Naive thymus-derived CD8-positive, alpha-beta T cell (primary cell): Measurements from ENCODE around the gene UST. TPM values are rescaled to one million over a fixed set of nuclear protein-coding genes. Genes with fewer than 3 reads are reported as not detected.

Experiments used
- ATAC-seq, 2 donors: fragments of 150-1000 bp; cut with Tn5 transposase in 1 of 2; sonication (Bioruptor Pico), chemical (Tn5 transposase) in 1 of 2; 1 replicate in 1 of 2; 2 replicates in 1 of 2; pipeline ENCODE4 v1.10.0; 2021; ENCODE audit warnings: mild to moderate bottlenecking in 2 of 2, moderate library complexity in 2 of 2
- POLR2A ChIA-PET: fragments of 350-600 bp; sonication (Branson Sonifier 250); formaldehyde crosslinking; loops from one replicate; lab custom pipeline; 2021; ENCODE audit warnings: antibody characterized with exemption; lab: Charles Lee
- DNase-seq, 10 donors: peaks; one replicate each; pipeline versions ENCODE4 v3.0.0 to v3.0.0-alpha.2; 2020 to 2022
- H3K27ac Mint-ChIP-seq, 10 donors: one replicate each; pipeline ENCODE4 v1.8.0; 2020 to 2022; ENCODE audit warnings: mild to moderate bottlenecking in 10 of 10, mixed read lengths in 10 of 10, moderate library complexity in 4 of 10, inconsistent platforms in 1 of 10
- H3K27me3 Mint-ChIP-seq, 5 donors: one replicate each; pipeline ENCODE4 v1.8.0; 2021 to 2022; ENCODE audit warnings: mixed read lengths in 5 of 5
- H3K36me3 Mint-ChIP-seq, 3 donors: one replicate each; pipeline ENCODE4 v1.8.0; 2020 to 2022; ENCODE audit warnings: mixed read lengths in 3 of 3, mild to moderate bottlenecking in 2 of 3, inconsistent platforms in 1 of 3
- H3K4me1 Mint-ChIP-seq, 4 donors: one replicate each; pipeline ENCODE4 v1.8.0; 2021 to 2022; ENCODE audit warnings: mixed read lengths in 4 of 4
- H3K4me3 Mint-ChIP-seq, 10 donors: one replicate each; pipeline ENCODE4 v1.8.0; 2020 to 2022; ENCODE audit warnings: mild to moderate bottlenecking in 10 of 10, mixed read lengths in 10 of 10, moderate library complexity in 6 of 10, inconsistent platforms in 1 of 10
- H3K9me3 Mint-ChIP-seq, 9 donors: one replicate each; pipeline ENCODE4 v1.8.0; 2020 to 2022; ENCODE audit warnings: mixed read lengths in 9 of 9, mild to moderate bottlenecking in 3 of 9, inconsistent platforms in 1 of 9, moderate library complexity in 1 of 9
- polyA plus RNA-seq, 3 donors: library from polyadenylated mRNA; unstranded; fragments of 300-500 nt; fragmentation: Illumina TruSeq; gene quantifications; one replicate each; pipeline ENCODE4 v1.2.3, GENCODE V29; 2021
- total RNA-seq, 8 experiments: library from RNA in 2 of 8; stranded (reverse) in 2 of 8; gene quantifications; one replicate each; pipeline ENCODE4 v1.2.3 and lab custom pipeline; 2021 to 2026

Gene UST
- total and polyA plus RNA-seq, 5 experiments from 2014 or later: 0.08 to 1.4 (median 0.47) TPM

DNA sequence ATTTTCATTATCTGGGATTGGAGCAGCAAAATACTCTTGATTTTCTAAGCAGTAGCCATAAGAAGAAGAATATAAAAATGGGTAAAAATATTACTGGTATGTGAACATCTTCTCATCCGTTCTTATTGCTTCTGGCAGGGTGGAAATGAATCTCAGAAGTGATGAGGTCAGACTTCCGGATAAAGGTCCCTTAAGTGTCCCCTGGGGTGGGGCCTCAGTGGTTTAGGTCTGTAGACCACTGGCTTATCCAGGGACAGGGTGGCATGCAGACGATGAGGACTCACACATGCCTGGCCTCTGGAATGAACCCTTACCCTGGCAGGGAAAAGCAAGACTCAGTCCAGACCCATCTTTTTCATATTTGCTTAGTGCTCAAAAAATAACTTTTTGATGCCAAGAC is 143.3 kb downstream of the UST start:
- H3K4me3 Mint-ChIP-seq: no peak overlapping the region
- no peaks in the 10 kb centered on the region for H3K27me3 Mint-ChIP-seq
- POLR2A ChIA-PET: no interaction called here
- no peak overlapping the region for H3K27ac Mint-ChIP-seq
- peaks cover 0 to 2% (median 0%) of the 10 kb centered on the region in 4 donors for H3K4me1 Mint-ChIP-seq
- no peaks in the 10 kb centered on the region for H3K9me3 Mint-ChIP-seq
- DNase-seq: no peak
- ATAC-seq: no peak
- H3K36me3 Mint-ChIP-seq: no peaks in the 10 kb centered on the region

DNA sequence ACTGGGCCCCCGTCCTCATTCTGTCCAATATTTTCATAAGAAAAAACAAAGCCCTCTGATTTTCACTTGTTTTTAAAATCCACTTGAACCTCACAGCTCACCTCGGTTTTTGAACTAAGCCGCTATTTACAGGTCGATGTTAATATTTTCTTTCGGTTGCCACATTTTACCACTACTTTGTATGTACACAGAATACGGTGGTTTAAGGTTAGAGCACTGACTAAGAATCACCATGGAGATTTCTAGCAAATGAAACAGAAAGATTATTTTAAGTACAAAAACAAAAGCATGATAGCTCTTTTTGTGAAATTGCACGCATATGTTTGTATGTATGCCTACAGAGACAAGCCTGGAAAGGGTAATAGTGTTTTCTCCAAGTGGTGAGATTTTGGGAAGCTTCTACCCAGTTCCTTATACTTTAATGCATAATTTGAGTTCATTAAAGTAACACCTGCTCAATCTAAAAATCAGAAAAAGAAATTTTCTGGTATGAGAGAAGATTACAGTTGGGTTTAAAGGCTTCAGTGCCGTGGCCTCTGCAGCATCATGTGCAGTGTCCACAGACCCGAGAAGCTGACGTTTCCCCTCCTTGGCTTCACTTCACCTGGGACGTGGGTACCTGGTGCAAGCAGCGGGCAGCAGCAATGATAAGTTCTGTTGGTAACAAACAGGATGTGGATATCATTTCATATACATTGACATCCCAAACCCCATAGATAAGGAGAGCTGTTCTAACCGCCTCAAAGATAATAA is 144.0 kb downstream of the UST start:
- DNase-seq (no peak), ATAC-seq (no peak)
- Mint-ChIP-seq H3K27me3 (no peaks in the 10 kb centered on the region), H3K9me3 (no peaks in the 10 kb centered on the region), H3K4me1 (peaks cover 0 to 2% (median 0%) of the 10 kb centered on the region in 4 donors), H3K4me3 (no peak overlapping the region), H3K36me3 (no peaks in the 10 kb centered on the region), H3K27ac (no peak overlapping the region)
- POLR2A ChIA-PET: no interaction called here

DNA sequence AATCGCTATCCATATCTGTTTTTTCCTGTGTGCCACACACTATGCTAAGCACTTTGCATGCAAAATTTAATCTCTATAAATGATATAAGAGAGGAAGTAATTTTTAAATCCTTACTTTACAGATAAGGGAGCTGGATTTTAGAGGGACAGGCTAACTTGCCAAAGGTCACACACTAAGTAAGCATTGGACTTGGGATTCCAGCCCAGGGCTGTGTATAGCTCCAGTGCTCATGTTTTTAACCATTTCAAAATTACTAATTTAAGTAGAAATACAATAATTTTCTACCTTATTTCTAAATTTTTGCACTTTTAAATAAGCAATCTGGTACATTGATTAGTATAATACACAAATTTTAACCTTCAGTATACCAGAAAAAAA is 144.6 kb downstream of the UST start:
- Mint-ChIP-seq H3K36me3 (no peaks in the 10 kb centered on the region), H3K27ac (no peak overlapping the region), H3K4me3 (no peak overlapping the region), H3K27me3 (no peaks in the 10 kb centered on the region), H3K4me1 (peaks cover 0 to 2% (median 0%) of the 10 kb centered on the region in 4 donors), H3K9me3 (no peaks in the 10 kb centered on the region)
- DNase-seq (no peak), ATAC-seq (no peak)
- POLR2A ChIA-PET: no interaction called here

DNA sequence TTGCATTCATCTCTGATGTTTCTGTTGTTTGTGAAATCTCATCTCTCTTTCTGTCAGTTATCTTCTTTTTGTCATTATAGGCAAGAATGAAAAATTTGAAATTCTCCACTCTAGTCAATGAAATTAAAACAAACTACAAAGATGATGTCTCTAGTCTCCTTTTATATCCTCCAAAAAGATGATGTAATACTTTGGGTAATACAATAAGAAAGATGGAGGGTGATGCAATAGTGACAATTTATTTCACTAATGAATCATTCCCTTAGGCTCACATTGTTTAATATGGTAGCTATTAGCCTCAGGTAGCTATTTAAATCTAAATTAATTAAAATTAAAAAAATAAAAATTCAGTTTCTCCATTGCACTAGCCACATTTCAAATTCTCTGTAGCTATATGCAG is 145.4 kb downstream of the UST start:
- POLR2A ChIA-PET: no interaction called here
- no peaks in the 10 kb centered on the region for H3K9me3 Mint-ChIP-seq
- H3K4me3 Mint-ChIP-seq: no peak overlapping the region
- H3K36me3 Mint-ChIP-seq: no peaks in the 10 kb centered on the region
- H3K4me1 Mint-ChIP-seq: peaks cover 0 to 2% (median 0%) of the 10 kb centered on the region in 4 donors
- no peak overlapping the region for H3K27ac Mint-ChIP-seq
- DNase-seq: no peak
- no peak for ATAC-seq
- H3K27me3 Mint-ChIP-seq: no peaks in the 10 kb centered on the region

DNA sequence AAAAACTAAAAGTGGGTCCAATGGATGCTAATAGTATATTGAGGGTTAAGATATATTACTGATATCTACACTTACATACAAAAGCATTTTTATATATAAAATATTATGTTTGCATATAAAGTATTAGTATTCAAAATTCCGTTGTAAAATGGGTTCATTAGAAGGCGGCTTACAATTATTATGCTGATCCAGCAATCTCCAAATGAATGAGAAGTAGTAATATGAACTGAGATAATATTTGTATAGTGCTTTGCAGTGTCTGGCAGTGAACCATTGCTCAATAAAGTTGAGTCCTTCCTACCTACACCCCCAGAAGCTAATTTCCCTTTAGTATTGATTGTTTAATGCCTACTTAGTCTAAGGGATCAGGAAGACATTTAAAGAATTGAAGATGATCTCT is 146.2 kb downstream of the UST start:
- Mint-ChIP-seq H3K27ac (no peak overlapping the region), H3K4me3 (no peak overlapping the region), H3K27me3 (no peaks in the 10 kb centered on the region), H3K9me3 (no peaks in the 10 kb centered on the region), H3K4me1 (no peaks in the 10 kb centered on the region), H3K36me3 (no peaks in the 10 kb centered on the region)
- POLR2A ChIA-PET: no interaction called here
- DNase-seq: no peak
- no peak for ATAC-seq

DNA sequence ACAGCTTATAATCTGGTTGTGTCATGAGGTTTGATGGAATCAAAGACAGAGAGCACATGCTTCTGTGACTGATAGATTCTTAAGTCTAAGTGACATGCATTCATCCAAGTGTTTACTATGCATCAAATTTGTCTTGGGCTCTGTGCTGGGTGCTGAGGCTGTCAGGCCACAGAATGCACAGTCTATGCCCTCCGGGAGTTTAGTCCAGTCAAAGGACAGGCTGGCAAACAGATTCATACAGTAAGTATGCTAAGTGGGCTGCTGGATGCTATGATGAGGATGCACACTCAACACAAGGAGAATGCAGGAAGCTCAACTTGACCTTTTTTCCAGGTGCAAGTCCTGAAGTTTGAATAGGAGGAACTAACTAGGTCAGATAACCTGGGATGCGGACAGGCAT is 146.7 kb downstream of the UST start:
- Mint-ChIP-seq H3K27me3 (no peaks in the 10 kb centered on the region), H3K4me1 (no peaks in the 10 kb centered on the region), H3K9me3 (no peaks in the 10 kb centered on the region), H3K27ac (no peak overlapping the region), H3K36me3 (no peaks in the 10 kb centered on the region), H3K4me3 (no peak overlapping the region)
- ATAC-seq: no peak
- DNase-seq: no peak
- POLR2A ChIA-PET: interaction anchor here (0.7 kb wide), 1 partner anchor 24 kb away, joined by 3 read pairs; no protein-coding TSS in a partner anchor

DNA sequence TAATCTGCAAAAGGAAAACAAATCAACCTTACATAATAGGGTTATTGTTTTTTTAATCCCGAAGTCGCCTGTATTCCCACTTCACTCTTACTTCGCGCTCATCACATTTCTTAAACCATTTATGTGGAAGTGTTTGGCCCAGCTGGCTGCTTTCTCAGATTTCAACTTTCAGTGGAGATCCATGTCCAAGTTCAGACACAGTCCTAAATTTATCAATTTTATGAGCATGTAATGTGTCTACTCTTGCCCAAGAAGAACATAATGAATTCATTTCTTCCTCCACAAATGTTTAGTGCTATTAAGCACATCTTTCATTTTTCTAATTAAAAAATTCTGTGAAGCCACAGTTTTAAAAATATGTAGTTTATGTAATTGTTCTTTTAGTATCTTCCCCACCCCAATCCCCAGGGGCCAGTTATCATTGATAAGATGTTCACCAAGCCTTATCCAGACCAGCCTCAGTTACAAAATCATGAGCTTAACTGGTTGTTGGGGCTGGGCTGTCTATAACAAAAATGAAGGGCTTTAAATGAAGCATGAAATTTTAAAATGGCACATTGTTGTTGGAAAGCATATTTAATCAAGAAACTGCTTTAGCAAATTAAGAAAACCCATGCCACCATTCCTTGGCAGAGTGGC is 151.7 kb downstream of the UST start:
- Mint-ChIP-seq H3K36me3 (peaks cover 0 to 5% (median 2%) of the 10 kb centered on the region in 3 donors), H3K4me1 (peaks cover 0 to 2% (median 0%) of the 10 kb centered on the region in 4 donors), H3K27ac (no peak overlapping the region), H3K9me3 (peaks cover 0 to 14% (median 0%) of the 10 kb centered on the region in 9 donors), H3K4me3 (no peak overlapping the region), H3K27me3 (peaks cover 0 to 4% (median 0%) of the 10 kb centered on the region in 5 donors)
- ATAC-seq (no peak), DNase-seq (no peak)
- POLR2A ChIA-PET: no interaction called here

DNA sequence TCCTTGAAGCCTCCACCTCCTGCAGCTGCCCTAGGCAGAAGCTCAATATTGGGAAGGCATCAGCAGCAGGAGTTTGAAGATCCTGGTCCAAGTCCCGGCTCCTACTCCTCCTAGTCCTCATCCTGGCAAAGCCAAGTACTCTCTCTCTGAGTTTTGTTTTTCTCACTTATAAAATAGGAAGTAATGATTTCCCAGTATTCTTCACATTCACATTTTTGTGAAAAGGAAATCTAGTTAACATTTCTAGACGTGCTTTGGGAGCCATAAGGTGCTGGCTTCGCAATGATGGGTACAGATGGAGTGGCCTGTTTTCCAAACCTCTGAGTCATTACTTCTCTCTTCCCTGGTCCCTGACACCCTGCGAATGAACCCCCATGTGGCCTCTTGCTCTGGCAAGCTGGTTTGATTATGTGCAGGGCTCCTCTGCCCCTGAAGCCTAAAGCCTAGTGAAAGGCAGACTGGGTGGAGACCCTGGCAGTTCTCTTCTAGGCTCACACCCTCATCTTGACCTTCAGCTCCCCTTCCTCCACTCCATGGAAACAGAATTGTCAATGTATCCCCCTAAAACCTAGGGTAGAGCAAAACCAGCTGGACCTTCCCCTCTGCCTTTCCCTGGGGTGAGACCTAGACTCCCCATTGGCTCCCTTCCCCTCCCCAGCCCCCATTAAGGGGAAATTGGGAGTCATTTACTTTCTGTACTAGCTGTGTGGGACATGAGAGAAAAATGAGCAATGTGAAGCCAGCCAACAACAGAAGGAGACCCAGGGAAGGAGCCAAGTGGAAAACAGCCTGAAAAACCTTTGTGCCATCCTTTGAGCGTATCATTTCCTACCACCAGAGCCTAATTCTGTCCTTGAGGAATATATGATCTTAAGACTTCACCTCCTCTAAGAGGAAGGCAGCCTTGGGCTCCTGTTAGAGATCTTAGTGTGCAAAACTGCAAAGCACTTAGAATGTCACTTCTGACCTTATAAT is 158.4 kb downstream of the UST start:
- Mint-ChIP-seq H3K9me3 (peaks cover 0 to 9% (median 0%) of the 10 kb centered on the region in 9 donors), H3K36me3 (peaks cover 0 to 4% (median 2%) of the 10 kb centered on the region in 3 donors), H3K4me3 (no peak overlapping the region), H3K27me3 (peaks cover 0 to 4% (median 3%) of the 10 kb centered on the region in 5 donors), H3K4me1 (peaks cover 0 to 2% (median 0%) of the 10 kb centered on the region in 4 donors), H3K27ac (no peak overlapping the region)
- no peak for DNase-seq
- ATAC-seq: no peak
- POLR2A ChIA-PET: no interaction called here

DNA sequence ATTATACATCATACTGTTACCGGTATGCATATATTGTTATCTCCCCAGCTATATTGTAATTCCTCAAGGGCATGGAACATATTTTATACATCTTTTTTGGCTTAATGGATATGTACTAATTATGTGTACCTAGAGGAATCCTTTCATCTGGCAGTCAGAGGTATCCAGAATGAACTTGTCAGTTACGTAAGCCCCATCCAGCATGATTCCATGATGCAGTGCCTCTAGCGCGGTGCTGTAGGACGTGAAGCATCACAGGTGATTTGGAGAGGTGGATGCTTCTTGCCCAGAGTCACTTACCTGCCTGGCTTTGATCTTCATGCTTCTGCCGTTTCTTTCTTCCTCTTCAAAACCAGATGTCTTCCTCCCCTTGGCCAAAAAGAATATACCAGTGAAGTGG is 159.1 kb downstream of the UST start:
- H3K4me3 Mint-ChIP-seq: no peak overlapping the region
- H3K27me3 Mint-ChIP-seq: peaks cover 0 to 5% (median 0%) of the 10 kb centered on the region in 5 donors
- ATAC-seq (no peak), DNase-seq (no peak)
- no peak overlapping the region for H3K27ac Mint-ChIP-seq
- peaks cover 0 to 1% (median 0%) of the 10 kb centered on the region in 4 donors for H3K4me1 Mint-ChIP-seq
- H3K36me3 Mint-ChIP-seq: peaks cover 0 to under 1% (median 0%) of the 10 kb centered on the region in 3 donors
- POLR2A ChIA-PET: no interaction called here
- H3K9me3 Mint-ChIP-seq: peaks cover 0 to 2% (median 0%) of the 10 kb centered on the region in 9 donors

DNA sequence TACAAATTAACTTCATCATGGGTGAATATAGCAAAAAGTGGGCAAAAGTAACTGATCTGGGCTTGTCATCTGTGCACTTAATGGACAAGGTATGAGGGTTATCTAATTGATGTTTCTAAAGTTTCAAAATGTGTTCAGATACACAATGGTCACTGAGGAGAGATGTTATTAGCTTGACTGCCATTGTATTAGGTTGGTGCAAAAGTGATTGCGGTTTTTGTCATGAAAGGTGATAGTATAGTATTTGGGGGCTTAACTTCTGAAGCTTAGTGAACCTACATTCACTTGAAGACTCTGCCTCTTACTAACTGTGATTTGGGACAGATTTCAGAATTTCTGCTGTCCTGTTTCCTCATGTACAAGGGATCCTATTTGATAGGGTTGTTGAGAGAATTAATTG is 159.6 kb downstream of the UST start:
- Mint-ChIP-seq H3K4me1 (no peaks in the 10 kb centered on the region), H3K36me3 (no peaks in the 10 kb centered on the region), H3K4me3 (no peak overlapping the region), H3K9me3 (no peaks in the 10 kb centered on the region), H3K27ac (no peak overlapping the region), H3K27me3 (peaks cover 0 to 6% (median 0%) of the 10 kb centered on the region in 5 donors)
- DNase-seq (no peak), ATAC-seq (no peak)
- POLR2A ChIA-PET: no interaction called here

DNA sequence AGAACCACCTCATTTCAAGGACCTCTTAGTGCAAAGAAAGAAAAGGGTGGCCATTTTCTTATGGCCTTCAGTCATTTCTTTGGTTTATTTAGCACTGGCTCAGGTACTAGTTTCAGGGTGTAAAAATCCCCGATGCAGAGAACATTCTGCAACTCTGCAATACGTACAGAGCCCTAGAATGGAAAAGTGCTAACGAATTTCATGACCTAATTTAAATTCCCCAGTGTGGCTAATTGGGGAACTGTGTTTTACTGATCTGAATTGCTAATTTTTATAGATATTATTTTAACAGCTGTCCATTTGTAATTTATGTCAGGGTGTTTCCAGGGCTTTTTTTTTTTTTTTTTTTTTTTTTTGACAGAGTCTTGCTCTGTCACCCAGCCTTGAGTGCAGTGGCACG is 160.7 kb downstream of the UST start:
- POLR2A ChIA-PET: no interaction called here
- no peaks in the 10 kb centered on the region for H3K9me3 Mint-ChIP-seq
- H3K27ac Mint-ChIP-seq: no peak overlapping the region
- H3K36me3 Mint-ChIP-seq: no peaks in the 10 kb centered on the region
- H3K4me1 Mint-ChIP-seq: no peaks in the 10 kb centered on the region
- ATAC-seq: no peak
- DNase-seq: no peak
- H3K27me3 Mint-ChIP-seq: peaks cover 0 to 6% (median 0%) of the 10 kb centered on the region in 5 donors
- H3K4me3 Mint-ChIP-seq: no peak overlapping the region

DNA sequence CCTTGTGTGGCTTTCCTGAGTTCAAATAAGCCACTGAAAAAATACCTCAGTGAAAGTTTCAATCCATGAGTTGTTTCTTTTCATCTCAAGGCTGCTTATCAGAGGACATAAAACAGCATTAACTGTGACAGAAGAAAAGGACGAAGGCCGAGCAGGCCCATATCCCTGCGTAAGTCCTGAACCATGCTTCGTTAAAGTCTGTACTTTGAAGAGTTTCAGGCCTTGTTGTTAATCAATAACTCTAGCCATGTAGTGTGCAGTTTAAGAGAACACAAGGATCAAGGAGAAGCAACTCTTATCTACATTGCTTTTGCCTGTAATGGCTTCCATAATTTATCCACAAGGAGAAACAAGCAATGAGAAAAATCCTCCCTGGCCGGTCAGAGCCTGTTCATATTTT is 165.4 kb downstream of the UST start:
- Mint-ChIP-seq H3K4me1 (no peaks in the 10 kb centered on the region), H3K27me3 (peaks cover 0 to 4% (median 0%) of the 10 kb centered on the region in 5 donors)

More for the DNA sequence above, 165.4 kb downstream of the UST start:
- DNase-seq (no peak), ATAC-seq (no peak)
- H3K27ac Mint-ChIP-seq: no peak overlapping the region
- peaks cover 0 to 9% (median 8%) of the 10 kb centered on the region in 3 donors for H3K36me3 Mint-ChIP-seq
- H3K4me3 Mint-ChIP-seq: no peak overlapping the region
- H3K9me3 Mint-ChIP-seq: peaks cover 0 to 9% (median 6%) of the 10 kb centered on the region in 9 donors
- POLR2A ChIA-PET: no interaction called here
